GM13976 (cell line): Measurements from ENCODE around the gene STK25.

ENCODE experiments used
- DNase-seq: peaks from one replicate; pipeline ENCODE4 v3.0.0; 2012; ENCODE audit warnings: low spot score
- in situ Hi-C: fragments of 300-500 bp; cut with MboI; formaldehyde crosslinking; loops from one replicate; pipeline ENCODE4 v1.12.0; 2022; ENCODE audit warnings: low sequenced_read_pairs, mixed read lengths, inconsistent platforms; ENCODE audit not compliant: unreplicated experiment
- TF ChIP-seq, protein P1 (sequence below): IDR thresholded peaks from 2 replicates; pipeline ENCODE4 v1.5.1; 2012; ENCODE audit warnings: borderline replicate concordance, mild to moderate bottlenecking; ENCODE audit not compliant: insufficient read depth; ENCODE audit errors: extremely low read depth, missing control alignments, control extremely low read depth

The STK25 gene

DNA sequence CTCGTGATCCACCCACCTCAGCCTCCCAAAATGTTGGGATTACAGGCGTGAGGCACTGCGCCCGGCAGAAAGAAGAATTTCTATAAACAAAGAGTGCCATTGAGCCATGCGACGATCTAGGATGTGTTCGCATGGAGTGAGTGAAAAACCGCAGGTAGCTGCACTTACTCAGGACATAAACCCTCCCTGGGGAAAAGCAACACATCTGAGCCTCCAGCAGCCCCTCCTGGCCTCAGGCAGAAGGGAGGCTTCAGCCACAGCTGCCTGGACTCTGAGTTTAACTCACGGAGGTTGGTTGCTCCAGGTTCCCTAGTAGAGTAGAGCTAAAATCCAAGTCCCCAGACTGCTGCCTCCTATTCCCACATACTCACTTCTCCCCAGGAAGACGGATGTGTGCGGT lies 11.3 kb upstream of the STK25 start:
- no peak for DNase-seq
- TF ChIP-seq, protein P1, sequence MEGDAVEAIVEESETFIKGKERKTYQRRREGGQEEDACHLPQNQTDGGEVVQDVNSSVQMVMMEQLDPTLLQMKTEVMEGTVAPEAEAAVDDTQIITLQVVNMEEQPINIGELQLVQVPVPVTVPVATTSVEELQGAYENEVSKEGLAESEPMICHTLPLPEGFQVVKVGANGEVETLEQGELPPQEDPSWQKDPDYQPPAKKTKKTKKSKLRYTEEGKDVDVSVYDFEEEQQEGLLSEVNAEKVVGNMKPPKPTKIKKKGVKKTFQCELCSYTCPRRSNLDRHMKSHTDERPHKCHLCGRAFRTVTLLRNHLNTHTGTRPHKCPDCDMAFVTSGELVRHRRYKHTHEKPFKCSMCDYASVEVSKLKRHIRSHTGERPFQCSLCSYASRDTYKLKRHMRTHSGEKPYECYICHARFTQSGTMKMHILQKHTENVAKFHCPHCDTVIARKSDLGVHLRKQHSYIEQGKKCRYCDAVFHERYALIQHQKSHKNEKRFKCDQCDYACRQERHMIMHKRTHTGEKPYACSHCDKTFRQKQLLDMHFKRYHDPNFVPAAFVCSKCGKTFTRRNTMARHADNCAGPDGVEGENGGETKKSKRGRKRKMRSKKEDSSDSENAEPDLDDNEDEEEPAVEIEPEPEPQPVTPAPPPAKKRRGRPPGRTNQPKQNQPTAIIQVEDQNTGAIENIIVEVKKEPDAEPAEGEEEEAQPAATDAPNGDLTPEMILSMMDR, result no peak
- in situ Hi-C loops, result no loop called here

DNA sequence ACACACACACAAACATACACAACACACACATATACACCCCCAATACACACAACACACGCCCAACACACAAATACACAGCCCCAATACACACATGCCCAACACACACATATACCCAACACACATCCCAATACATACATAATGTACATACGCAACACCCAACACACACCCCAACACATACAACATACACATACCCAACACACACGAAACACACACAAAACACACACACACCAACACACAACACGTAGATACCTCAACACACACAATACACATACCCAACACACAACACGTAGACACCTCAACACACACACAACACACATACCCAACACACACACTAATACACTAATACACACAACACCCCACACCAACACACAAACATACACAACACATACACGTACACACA lies 8.9 kb upstream of the STK25 start:
- in situ Hi-C loops, result no loop called here
- DNase-seq, result no peak
- TF ChIP-seq, protein P1, result no peak

DNA sequence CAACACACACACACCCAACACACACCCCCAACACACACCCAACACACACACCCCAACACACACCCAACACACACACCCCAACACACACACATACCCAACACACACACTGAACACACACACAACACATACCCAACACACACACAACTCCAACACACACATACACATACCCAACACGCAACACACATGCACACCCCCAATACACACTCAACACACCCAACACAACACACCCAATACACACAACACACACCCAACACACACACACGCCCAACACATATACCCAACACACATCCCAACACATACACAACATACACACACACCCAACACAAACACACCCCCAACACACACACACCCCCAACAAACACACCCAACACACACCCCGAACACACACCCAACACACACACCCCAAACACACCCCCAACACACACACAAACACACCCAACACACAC lies 8.2 kb upstream of the STK25 start:
- TF ChIP-seq, protein P1, result no peak
- DNase-seq, result no peak
- in situ Hi-C loops, result no loop called here

DNA sequence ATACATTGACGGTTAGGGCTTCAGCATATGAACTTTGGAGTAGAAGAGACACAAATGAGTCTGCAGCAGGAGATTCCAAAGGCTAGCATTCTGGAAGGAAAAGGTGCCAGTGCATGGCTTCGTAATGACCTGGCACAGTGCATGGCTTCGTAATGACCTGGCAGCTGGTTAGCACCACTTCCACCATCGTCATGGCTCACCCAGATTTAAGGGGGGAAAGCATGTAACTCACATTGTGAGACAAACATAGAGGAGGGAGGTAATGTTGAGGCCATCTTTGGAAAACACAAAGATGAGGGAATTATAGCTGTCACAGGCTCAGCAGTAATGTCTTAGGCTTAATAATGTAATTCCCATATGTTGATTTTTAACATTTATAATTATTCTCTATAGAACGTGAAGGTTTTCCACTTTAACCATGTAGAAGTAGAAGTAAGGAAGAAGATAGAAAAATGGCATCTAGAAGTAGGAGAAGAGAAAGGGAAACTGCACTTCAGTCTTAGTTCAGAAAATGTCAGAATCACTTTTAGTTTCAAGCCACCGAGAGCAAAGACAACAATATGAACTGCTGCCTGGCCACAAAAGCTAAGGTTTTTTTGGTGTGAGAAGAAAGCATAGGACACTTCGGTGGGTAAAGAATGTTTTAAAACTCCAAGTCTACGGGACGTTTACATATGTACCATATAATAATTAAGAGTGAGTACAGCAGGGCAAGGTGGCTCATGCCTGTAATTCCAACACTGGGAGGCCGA lies 6.8 kb upstream of the STK25 start:
- in situ Hi-C loops, result no loop called here
- TF ChIP-seq, protein P1, result no peak
- peak; percentile 81 for DNase-seq

DNA sequence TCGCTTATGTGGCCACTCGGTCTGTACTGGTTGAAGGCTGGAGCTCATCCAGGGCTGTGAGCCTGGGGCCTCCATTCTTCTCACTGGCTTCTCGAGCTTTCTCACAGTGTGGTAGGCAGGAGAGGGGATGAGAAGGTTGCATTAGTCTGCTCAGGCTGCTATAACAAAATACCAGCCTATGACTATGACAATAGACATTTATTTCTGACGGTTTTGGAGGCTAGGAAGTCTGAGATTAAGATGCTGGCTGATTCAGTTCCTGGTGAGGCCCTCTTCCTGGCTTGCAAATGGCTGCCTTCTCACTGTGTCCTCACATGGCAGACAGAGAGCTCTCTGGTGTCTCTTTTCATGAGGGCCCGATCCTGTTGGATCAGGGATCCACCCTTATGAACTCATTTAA lies 6.2 kb upstream of the STK25 start:
- in situ Hi-C loops, result no loop called here

DNA sequence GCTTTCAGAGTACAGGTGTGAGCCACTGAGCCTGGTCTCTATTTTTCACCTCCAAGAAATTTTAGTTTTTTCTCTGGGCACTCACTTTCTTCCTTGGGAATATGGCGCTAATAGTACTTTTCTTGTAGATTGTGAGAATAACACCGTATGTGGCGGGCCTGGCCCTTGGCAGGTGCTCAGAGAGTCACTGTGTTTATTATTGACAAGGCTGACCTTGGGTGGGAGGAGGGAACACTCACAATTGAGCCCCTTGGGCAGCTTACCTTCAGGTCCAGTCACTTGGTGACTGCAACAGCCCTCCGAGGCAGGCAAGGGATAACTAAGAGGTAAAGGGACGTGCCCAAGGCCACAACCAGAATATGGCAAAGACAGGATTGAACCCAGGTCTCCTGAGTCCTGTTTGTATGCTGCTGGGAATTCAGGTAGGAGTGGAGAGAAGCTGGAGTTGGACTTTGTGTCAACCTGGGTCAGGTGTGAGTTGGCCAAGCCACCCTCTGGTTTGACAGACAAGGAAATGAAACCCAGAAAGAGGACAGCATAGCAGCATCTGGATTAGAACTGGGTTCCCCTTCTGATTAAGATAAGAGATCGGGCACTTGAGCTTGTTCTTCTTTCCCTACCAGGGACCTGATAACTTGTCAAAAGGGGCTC lies 2.8 kb upstream of the STK25 start:
- DNase-seq, result no peak
- TF ChIP-seq, protein P1, result no peak
- in situ Hi-C loops, result no loop called here

More for the DNA sequence above, 6.2 kb upstream of the STK25 start:
- TF ChIP-seq, protein P1, result no peak
- no peak for DNase-seq
